Heart left ventricle (tissue), 13 donors: Measurements from ENCODE around the gene PPME1.

Experiments
- POLR2A ChIP-seq, 2 donors: fragments of 450-650 bp; IDR thresholded peaks; one replicate each; pipeline ENCODE4 v1.6.1; 2017; ENCODE audit warnings: antibody characterized with exemption in 2 of 2, mild to moderate bottlenecking in 2 of 2, moderate library complexity in 2 of 2
- TF ChIP-seq, protein P1 (sequence below), 12 donors: fragments of 200-600 bp; sonication (generic) in 4 of 12; IDR thresholded peaks; one replicate each; pipeline versions ENCODE4 v1.5.0 to v1.8.0; 2018 to 2022; ENCODE audit warnings: antibody characterized with exemption in 12 of 12, mild to moderate bottlenecking in 5 of 12
- donor health status: ischemic (EF 13 %, LVEDD 7.1; RV severe dilation, severe dysfunction).
- donor health status: DM: no; HTN: yes; CAD: no.
- donor health status: DM: no; HTN: no; CAD: no.
- donor health status: ischemic (EF 25% LVEDD 6.9; RV normal size, moderate dysfunction).
- donor health status: ischemic (EF 25% LVEDD 5.7; RV mildly dilated, moderate dysfunction).
- donor health status: ischemic (EF 35%, LVEDD 5.7; RV mildly dilated, moderate dysfunction).
- donor health status: nonischemic (EF 11% LVEDD 7.7; RV severe dilation, severe dysfunction).
- donor health status: DM: yes; HTN: yes; CAD: no.
- donor health status: PGD.
- donor health status: ischemic (EF 29% LVEDD 5.4; RV normal size, mild dysfunction).
- donor health status: nonischemic (EF 23%, LVEDD 6.1; RV moderate dilation, normal function).

DNA sequence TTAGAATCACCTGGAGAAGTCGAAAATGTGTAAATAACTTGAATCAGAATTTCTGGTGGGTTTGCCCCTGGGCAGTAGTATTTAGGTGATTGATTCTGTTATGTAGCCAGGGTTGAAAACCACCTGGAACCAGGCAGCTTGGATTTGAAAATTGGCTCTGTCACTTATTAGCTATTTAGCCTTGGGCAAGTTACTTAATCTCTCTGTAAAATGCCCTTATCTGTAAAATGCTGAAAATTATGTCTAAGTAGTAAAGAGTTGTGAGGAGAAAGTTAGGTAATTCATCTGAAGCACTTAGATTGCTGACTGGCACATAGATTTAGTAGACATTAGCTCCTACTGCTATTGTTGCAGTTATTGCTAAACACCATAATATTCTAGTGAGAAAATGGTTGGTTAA is 49.3 kb downstream of the PPME1 start:
- TF ChIP-seq, protein P1, sequence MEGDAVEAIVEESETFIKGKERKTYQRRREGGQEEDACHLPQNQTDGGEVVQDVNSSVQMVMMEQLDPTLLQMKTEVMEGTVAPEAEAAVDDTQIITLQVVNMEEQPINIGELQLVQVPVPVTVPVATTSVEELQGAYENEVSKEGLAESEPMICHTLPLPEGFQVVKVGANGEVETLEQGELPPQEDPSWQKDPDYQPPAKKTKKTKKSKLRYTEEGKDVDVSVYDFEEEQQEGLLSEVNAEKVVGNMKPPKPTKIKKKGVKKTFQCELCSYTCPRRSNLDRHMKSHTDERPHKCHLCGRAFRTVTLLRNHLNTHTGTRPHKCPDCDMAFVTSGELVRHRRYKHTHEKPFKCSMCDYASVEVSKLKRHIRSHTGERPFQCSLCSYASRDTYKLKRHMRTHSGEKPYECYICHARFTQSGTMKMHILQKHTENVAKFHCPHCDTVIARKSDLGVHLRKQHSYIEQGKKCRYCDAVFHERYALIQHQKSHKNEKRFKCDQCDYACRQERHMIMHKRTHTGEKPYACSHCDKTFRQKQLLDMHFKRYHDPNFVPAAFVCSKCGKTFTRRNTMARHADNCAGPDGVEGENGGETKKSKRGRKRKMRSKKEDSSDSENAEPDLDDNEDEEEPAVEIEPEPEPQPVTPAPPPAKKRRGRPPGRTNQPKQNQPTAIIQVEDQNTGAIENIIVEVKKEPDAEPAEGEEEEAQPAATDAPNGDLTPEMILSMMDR (IDR thresholded peaks at IDR 0.05), result no peak
- TF ChIP-seq POLR2A (IDR thresholded peaks at IDR 0.05), result no peak
